Parathyroid adenoma (tissue), 2 donors: ENCODE results near the gene IFI27L2.

ENCODE experiments used
- H2AFZ ChIP-seq: fragments of 300-600 bp; sonication (generic); one replicate; pipeline ENCODE4 v1.7.0; 2017; ENCODE audit warnings: antibody characterized with exemption, mild to moderate bottlenecking
- H3K27ac ChIP-seq: fragments of 300-600 bp; sonication (generic); one replicate; pipeline ENCODE4 v1.7.0; 2017
- H3K27me3 ChIP-seq: fragments of 300-600 bp; sonication (generic); one replicate; pipeline ENCODE4 v1.7.0; 2017; ENCODE audit warnings: low read length; ENCODE audit not compliant: control insufficient read depth, insufficient read depth
- H3K36me3 ChIP-seq: fragments of 300-600 bp; sonication (generic); one replicate; pipeline ENCODE4 v1.7.0; 2017; ENCODE audit warnings: low read length; ENCODE audit not compliant: control insufficient read depth, insufficient read depth
- H3K4me1 ChIP-seq: fragments of 300-600 bp; sonication (generic); one replicate; pipeline ENCODE4 v1.7.0; 2017; ENCODE audit warnings: control low read depth
- H3K4me2 ChIP-seq: fragments of 300-600 bp; sonication (generic); one replicate; pipeline ENCODE4 v1.7.0; 2017; ENCODE audit warnings: low read length
- H3K4me3 ChIP-seq: fragments of 300-600 bp; sonication (generic); one replicate; pipeline ENCODE4 v1.7.0; 2017; ENCODE audit warnings: low read depth, low read length
- H3K79me2 ChIP-seq: fragments of 300-600 bp; sonication (generic); one replicate; pipeline ENCODE4 v1.7.0; 2017; ENCODE audit warnings: control low read depth
- H3K9ac ChIP-seq: fragments of 300-600 bp; sonication (generic); one replicate; pipeline ENCODE4 v1.7.0; 2017; ENCODE audit warnings: mild to moderate bottlenecking
- H3K9me3 ChIP-seq: fragments of 300-600 bp; sonication (generic); one replicate; pipeline ENCODE4 v1.7.0; 2017; ENCODE audit warnings: low read length; ENCODE audit not compliant: control insufficient read depth
- TF ChIP-seq, protein P1 (sequence below): fragments of 300-600 bp; sonication (generic); IDR thresholded peaks from one replicate; pipeline ENCODE4 v1.7.0; 2017; ENCODE audit warnings: antibody characterized with exemption, mild to moderate bottlenecking
- donor health status: primary hyperparathyroidism.

Gene IFI27L2

DNA sequence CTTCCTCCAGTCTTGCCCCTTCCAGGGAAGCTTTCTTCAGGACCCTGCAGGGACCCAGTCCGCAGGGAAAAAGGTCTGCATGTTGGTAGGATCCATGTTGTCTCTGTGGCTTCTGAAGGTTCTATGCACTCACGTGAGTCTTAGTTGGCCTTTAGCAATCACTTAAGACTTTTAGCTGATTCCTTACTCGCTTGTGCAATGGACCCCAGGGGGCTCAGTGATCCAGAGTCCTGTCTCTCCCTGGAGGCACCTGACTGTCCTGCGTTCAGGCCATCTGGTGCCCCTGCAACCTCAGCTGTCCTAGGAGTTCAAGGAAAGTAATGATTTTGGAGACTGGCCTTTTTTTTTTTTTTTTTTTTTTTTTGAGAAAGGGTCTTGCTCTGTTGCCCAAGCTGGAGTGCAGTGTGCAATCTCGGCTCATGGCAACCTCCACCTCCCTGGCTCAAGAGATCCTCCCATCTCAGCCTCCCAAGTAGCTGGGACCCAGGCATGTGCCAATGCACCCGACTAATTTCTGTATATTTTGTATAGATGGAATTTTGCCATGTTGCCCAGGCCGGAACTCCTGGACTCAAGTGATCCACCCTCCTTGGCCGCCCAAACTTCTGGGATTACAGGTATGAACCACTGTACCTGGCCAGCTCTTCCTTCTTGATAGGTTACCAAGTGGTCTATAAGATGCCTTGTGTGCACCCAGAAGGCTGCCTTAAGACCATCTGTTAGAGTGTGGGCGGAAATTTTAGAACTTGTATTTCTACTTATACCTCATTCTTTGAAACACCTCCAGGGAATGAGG is 4.6 kb downstream of the IFI27L2 start:
- H3K9ac ChIP-seq, result no peak overlapping the region
- H3K27ac ChIP-seq, result no peak overlapping the region
- H3K4me1 ChIP-seq, result no peaks in the 10 kb centered on the region
- TF ChIP-seq, protein P1, sequence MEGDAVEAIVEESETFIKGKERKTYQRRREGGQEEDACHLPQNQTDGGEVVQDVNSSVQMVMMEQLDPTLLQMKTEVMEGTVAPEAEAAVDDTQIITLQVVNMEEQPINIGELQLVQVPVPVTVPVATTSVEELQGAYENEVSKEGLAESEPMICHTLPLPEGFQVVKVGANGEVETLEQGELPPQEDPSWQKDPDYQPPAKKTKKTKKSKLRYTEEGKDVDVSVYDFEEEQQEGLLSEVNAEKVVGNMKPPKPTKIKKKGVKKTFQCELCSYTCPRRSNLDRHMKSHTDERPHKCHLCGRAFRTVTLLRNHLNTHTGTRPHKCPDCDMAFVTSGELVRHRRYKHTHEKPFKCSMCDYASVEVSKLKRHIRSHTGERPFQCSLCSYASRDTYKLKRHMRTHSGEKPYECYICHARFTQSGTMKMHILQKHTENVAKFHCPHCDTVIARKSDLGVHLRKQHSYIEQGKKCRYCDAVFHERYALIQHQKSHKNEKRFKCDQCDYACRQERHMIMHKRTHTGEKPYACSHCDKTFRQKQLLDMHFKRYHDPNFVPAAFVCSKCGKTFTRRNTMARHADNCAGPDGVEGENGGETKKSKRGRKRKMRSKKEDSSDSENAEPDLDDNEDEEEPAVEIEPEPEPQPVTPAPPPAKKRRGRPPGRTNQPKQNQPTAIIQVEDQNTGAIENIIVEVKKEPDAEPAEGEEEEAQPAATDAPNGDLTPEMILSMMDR, result no peak
- H3K36me3 ChIP-seq, result no peaks in the 10 kb centered on the region
- H3K4me2 ChIP-seq, result no peak overlapping the region
- H3K9me3 ChIP-seq, result no peaks in the 10 kb centered on the region
- no peaks in the 10 kb centered on the region for H3K79me2 ChIP-seq
- H3K4me3 ChIP-seq, result no peak overlapping the region
- no peak overlapping the region for H2AFZ ChIP-seq
- H3K27me3 ChIP-seq, result no peaks in the 10 kb centered on the region

DNA sequence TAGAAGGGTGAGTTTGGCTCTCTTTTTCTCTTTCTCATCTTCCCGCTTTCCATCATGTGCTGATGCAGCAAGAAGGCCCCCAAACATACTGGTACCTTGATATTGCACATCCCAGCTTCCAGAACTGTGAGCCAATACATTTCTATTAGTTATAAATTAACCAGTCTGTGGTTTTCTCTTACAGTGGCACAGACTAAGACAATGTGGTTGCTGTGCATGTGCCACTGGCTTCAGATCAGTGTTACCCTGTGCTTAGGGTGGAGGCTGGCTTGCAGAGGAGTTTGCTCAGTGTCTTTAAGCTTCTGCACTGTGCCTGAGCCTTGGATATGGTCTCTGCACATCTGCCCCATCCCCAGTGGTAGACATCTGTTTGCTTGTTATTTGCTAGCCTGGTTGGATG is 5.5 kb downstream of the IFI27L2 start:
- Histone ChIP-seq H3K27me3 (no peaks in the 10 kb centered on the region), H3K9me3 (no peaks in the 10 kb centered on the region), H3K4me1 (no peaks in the 10 kb centered on the region), H3K36me3 (no peaks in the 10 kb centered on the region), H2AFZ (no peak overlapping the region), H3K4me2 (no peak overlapping the region), H3K4me3 (no peak overlapping the region), H3K9ac (no peak overlapping the region), H3K27ac (no peak overlapping the region), H3K79me2 (no peaks in the 10 kb centered on the region)
- TF ChIP-seq, protein P1, result no peak

DNA sequence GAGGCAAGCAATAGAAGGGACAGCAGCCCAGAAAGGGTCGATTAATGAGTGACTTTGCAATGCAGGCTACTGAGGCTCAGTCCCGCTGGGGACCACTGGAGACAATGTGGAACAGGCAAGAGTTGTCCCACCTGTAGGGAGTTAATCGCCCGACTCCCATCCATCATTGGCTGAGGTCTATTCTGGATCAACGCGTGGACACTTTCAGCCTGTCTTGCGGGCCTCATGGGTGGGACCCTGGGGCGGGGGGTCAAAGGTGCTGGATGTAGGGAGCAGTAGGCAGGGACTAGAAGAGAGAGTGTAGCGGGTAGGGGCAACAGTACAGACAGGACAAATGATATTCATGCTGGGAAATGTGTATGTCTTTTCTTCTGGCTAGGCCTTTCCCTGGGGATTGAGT is 6.1 kb downstream of the IFI27L2 start:
- Histone ChIP-seq H3K4me2 (no peak overlapping the region), H3K36me3 (no peaks in the 10 kb centered on the region), H3K79me2 (no peaks in the 10 kb centered on the region), H3K9me3 (no peaks in the 10 kb centered on the region), H3K9ac (no peak overlapping the region), H2AFZ (no peak overlapping the region), H3K4me1 (no peaks in the 10 kb centered on the region), H3K27ac (no peak overlapping the region), H3K4me3 (no peak overlapping the region), H3K27me3 (no peaks in the 10 kb centered on the region)
- TF ChIP-seq, protein P1, result no peak

DNA sequence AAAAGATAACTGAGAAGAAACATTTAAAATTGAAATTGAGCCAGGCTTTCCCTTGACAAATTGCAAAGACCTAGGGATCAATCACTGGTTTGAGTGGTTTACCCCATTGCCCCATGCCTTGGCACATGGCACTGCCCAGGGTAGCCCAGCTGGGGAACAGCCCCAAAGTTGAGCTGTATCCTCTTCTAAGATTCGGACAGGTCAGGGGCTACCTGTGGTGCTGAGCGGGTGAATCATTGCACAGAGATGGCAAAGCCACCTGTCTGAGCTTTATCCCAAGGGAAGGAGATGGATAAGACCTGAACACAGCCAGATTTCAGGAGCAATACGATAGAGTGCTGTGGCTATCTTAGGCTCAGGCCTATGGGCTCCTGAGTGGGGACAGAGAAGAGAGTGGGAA is 7.0 kb downstream of the IFI27L2 start:
- Histone ChIP-seq H3K9me3 (no peaks in the 10 kb centered on the region), H3K4me3 (no peak overlapping the region), H3K4me1 (no peaks in the 10 kb centered on the region), H3K4me2 (no peak overlapping the region), H3K79me2 (no peaks in the 10 kb centered on the region), H3K9ac (no peak overlapping the region), H3K27ac (no peak overlapping the region), H3K27me3 (no peaks in the 10 kb centered on the region), H3K36me3 (no peaks in the 10 kb centered on the region), H2AFZ (no peak overlapping the region)
- TF ChIP-seq, protein P1, result no peak

DNA sequence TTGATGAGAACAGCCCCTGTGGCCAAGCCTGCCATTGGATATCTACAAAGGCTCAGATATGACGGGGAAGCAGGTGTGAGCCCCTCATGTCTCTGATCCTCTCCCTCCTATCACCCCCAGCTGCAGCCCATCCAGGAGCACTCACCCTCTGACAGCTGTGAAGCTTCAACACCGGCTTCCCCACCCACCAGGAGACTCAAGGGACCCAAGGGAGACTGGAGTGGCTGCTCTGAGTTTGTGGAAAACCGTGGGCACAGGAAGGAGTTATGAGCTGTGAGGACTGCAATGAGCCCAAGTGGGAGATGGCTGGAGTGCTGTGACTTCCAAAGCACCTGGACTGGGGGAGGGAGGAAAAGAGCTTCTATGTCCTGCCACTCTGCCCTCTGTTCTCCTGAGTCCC is 7.9 kb downstream of the IFI27L2 start:
- H3K9ac ChIP-seq, result no peak overlapping the region
- no peak overlapping the region for H3K4me3 ChIP-seq
- no peaks in the 10 kb centered on the region for H3K9me3 ChIP-seq
- TF ChIP-seq, protein P1, result no peak
- no peaks in the 10 kb centered on the region for H3K4me1 ChIP-seq
- no peak overlapping the region for H3K4me2 ChIP-seq
- no peak overlapping the region for H3K27ac ChIP-seq
- H3K27me3 ChIP-seq, result no peaks in the 10 kb centered on the region
- H3K79me2 ChIP-seq, result no peaks in the 10 kb centered on the region
- H2AFZ ChIP-seq, result no peak overlapping the region
- no peaks in the 10 kb centered on the region for H3K36me3 ChIP-seq
